GM18505 (cell line): ENCODE results near the gene PRKG1.
A peak's percentile ranks its signal among the peaks of the same experiment; 100 is the strongest.
"Not testable (repeated sequence)": the region's sequence is repeated elsewhere in the genome, so short reads cannot be mapped to it uniquely, and the experiment has no call there.

ENCODE experiments used
- ATAC-seq: cut with Tn5 transposase; IDR thresholded peaks from one replicate; pipeline ENCODE4 v1.9.1; 2021; ENCODE audit not compliant: unreplicated experiment
- POLR2A ChIP-seq: IDR thresholded peaks from 4 replicates; pipeline ENCODE4 v1.6.1; 2011; ENCODE audit warnings: borderline replicate concordance; ENCODE audit not compliant: insufficient read depth, insufficient read length; ENCODE audit errors: extremely low read depth

The PRKG1 gene

DNA sequence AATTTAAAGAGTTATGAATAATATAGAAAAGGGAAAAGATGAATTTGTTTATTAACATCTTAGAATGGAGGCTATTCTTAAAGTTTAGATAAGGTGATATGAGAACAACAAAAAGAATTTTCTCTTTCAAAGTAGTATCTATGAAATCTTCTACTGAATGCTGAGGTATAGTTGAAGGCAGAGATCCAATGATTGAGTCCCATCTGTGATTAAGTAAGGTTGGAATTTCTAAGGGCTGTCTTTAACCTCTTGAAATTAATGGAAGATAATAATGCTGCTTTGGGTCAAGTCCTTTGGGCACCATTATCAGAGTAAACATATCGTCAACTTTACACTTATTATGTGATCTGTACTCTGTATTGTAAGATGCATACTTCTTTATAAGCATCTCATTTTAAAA lies 307.9 kb downstream of the PRKG1 start:
- ATAC-seq = no peak
- TF ChIP-seq POLR2A = no peak

DNA sequence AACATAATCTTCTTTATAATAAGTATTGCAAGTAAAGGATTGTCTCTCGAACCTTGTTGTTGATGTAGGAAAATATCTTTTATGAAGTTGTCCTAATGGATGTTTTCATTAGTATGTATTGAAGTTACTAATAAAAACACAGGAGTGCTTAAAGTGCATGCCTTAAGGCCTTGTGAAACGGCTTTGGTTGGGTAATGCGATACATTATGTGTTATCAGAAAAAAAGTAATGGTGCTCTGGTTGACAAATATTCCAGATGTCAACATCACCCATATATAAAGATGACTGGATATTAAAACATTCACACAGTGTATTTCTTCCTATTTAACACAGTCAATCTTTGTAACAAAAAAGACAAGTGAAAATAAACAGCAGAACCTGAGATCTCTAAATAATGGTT lies 310.7 kb downstream of the PRKG1 start:
- no peak for ATAC-seq
- no peak for TF ChIP-seq POLR2A

DNA sequence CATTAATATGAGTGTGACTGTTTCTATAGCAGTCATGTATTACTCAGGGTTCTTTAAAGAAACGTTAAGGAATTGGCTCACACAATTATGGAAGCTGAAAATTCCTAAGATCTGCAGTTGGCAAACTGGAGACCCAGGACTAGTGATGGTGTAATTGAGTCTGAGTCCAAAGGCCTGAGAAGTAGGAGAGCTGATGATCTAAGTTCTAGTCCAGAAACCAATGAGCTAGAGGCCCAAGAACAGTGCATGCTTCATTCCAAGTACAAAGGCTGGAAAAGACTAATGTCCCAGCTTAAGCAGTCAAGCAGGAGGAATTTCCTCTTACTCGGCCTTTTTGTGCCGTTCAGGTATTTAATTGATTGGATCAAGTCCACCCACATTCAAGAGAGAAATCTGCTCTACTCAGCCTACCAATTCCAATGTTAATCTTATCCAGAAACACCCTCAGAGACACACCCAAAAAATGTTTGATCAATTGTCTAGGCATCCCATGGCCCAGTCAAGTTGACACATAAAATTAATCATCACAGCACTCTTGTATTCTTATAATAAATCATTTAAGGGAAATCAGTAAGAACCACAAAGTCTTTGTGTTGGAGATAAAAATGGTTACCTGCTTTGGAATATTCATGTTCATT lies 312.1 kb downstream of the PRKG1 start:
- ATAC-seq = no peak
- TF ChIP-seq POLR2A = no peak

DNA sequence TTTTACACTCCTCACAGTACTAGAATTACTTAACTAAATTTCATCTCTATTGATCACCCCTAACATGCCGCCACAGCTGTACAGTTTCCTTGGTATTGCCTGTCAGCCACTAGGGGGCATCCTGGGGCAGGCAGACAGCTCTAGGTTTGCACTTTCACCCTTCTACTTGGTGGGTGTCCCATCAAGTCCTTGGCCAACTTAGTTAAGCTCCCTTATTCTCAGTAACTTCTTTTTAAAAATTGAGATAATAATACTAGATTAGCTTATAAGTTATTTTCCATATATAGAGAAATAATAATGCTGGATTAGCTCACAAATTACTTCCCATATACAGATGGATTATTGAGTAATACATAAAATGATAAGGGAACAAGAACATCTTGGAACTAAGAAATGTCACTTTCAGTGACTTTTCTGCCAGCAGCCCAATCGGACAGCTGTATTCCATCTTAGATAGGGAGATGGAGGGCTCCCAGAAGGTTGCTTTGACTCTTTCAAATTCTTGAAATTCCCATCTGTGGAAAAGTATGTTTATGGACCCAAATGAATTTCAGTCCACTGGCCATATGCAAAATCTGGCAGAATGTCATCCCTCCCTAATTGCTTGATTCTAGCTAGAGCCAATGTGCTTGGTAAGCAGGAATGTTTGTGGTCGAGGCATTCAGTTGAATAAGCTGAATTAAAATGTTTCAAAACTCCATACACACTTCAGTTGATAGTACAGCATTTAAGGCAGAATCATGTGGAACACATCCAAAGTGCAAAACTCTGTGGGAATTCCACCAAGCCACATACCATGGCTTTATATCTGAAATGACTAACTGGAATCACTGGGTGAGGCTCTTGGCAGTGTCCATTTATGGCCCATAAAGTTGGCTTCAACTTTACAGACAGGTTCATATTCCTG lies 315.4 kb downstream of the PRKG1 start:
- TF ChIP-seq POLR2A = no peak
- ATAC-seq = peak; percentile 86

- not testable (repeated sequence) for ATAC-seq
Measured at GRCh38 chr10:51393006-51393405, 318.7 kb downstream of the PRKG1 start.

DNA sequence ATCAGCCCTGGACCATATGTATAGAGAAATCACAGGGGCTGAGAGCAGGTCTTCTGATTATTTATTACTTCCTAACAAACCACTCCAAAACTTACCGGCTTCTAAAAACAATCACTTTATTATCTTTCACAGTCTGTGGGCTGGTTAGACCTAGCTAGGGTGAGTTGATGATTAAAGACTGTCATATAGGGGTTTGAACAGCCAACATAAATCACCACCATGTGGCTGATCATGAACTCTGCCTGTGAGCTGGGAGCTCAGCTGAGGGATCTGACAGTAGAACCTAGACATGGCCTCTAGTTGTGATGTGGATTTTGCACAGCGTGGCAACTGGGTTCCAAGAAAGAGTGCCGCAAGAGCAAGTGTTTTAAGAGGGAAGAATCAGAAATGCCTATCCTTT lies 319.8 kb downstream of the PRKG1 start:
- no peak for TF ChIP-seq POLR2A
- no peak for ATAC-seq

- no peak for ATAC-seq
- TF ChIP-seq POLR2A = no peak
Measured at GRCh38 chr10:51397244-51397643, 323.0 kb downstream of the PRKG1 start.

DNA sequence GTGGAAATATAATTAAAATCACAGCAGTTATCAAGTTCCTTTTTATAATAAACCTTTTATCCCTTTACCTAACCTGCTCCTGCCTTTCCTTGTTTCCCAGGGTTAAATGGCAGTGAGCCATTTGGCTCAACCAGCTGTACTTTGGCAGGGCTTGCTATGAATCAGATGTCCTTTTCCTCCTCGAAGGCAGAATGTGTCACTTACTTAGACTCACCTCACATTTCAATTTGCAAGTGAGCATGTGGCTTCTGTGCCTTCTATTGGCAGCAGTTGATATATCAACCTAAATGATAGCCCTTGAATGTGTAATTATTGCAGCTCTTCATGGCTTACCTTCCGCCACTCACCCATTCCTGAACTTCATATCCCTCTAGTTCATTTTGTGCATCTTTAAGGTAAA lies 323.4 kb downstream of the PRKG1 start:
- no peak for TF ChIP-seq POLR2A
- no peak for ATAC-seq

DNA sequence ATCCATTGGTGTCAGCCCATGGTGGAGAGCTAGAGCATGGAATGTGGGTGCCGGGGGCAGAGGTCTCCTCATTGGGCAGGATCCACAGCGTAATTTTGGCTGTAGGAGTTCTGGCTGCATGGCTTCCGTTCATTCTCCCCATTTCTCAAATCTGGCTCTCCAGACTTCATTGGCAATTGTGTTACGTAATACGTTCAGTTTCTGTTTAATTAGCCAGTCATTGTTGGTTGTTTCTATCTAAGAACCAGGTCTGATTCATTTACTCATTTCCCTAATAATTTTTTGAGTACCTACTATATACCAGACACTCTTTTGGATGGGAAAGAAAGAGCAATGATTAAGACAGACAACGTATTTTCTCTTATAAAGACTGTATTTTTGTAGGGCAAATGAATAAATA lies 325.6 kb downstream of the PRKG1 start:
- ATAC-seq = no peak

GRCh38 chr10:51400392-51401096 lies 326.3 kb downstream of the PRKG1 start:
- ATAC-seq = no peak
- TF ChIP-seq POLR2A = no peak

More for the DNA sequence above, 325.6 kb downstream of the PRKG1 start:
- TF ChIP-seq POLR2A = no peak

GRCh38 chr10:51403521-51403920 lies 329.2 kb downstream of the PRKG1 start:
- ATAC-seq = no peak
- no peak for TF ChIP-seq POLR2A

- ATAC-seq = no peak
- no peak for TF ChIP-seq POLR2A
Measured at GRCh38 chr10:51405580-51406351, 331.5 kb downstream of the PRKG1 start.

DNA sequence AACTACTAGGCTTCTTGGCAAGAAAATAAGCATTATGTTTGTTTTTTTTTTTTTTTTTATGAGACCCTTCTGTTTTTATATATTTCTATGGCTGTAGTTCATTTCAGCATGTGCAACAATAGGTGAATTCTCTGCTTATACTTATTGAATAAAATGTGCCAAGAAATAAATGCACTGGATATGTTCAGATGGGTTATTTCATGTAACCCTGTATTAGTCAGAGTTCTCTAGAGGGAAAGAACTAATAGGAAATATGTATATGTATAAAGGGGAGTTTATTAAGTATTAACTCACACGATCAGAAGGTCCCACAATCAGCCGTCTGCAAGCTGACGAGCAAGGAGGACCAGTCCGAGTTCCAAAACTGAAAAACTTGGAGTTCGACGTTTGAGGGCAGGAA lies 332.3 kb downstream of the PRKG1 start:
- TF ChIP-seq POLR2A = no peak
- no peak for ATAC-seq
